ENCODE results near the gene MOV10L1. TPM values are rescaled to one million over a fixed set of nuclear protein-coding genes. Genes with fewer than 3 reads are reported as not detected.

Gene MOV10L1
- total RNA-seq, 4 donors from 2014 or later, result 0.68 to 0.80 TPM; not detected in 2

DNA sequence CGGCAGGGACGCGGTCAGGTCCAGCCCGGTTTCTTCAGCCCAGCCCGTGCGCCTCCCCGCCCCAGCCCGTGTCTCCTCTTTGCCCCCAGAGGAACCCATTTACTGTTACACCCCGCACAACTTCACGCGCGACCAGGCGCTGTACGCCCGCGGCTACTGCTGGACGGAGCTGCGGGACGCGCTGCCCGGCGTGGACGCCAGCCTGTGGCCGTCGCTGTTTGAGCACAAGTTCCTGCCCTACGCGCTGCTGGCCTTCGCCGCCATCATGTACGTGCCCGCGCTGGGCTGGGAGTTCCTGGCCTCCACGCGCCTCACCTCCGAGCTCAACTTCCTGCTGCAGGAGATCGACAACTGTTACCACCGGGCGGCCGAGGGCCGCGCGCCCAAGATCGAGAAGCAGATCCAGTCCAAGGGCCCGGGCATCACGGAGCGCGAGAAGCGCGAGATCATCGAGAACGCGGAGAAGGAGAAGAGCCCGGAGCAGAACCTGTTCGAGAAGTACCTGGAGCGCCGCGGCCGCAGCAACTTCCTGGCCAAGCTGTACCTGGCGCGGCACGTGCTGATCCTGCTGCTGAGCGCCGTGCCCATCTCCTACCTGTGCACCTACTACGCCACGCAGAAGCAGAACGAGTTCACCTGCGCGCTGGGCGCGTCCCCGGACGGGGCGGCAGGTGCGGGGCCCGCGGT is 87.2 kb downstream of the MOV10L1 start:
- no peak for TF ChIP-seq POLR2A (IDR thresholded peaks at IDR 0.05)
- TF ChIP-seq EP300 (IDR thresholded peaks at IDR 0.05), result no peak
- TF ChIP-seq, protein P1, sequence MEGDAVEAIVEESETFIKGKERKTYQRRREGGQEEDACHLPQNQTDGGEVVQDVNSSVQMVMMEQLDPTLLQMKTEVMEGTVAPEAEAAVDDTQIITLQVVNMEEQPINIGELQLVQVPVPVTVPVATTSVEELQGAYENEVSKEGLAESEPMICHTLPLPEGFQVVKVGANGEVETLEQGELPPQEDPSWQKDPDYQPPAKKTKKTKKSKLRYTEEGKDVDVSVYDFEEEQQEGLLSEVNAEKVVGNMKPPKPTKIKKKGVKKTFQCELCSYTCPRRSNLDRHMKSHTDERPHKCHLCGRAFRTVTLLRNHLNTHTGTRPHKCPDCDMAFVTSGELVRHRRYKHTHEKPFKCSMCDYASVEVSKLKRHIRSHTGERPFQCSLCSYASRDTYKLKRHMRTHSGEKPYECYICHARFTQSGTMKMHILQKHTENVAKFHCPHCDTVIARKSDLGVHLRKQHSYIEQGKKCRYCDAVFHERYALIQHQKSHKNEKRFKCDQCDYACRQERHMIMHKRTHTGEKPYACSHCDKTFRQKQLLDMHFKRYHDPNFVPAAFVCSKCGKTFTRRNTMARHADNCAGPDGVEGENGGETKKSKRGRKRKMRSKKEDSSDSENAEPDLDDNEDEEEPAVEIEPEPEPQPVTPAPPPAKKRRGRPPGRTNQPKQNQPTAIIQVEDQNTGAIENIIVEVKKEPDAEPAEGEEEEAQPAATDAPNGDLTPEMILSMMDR (IDR thresholded peaks at IDR 0.05), result no peak
- TF ChIP-seq POLR2AphosphoS5 (IDR thresholded peaks at IDR 0.05), result no peak
- DNase-seq (ENCODE audit: low spot score in 2 of 2), result peak in 1 of 2 donors; percentile 58

GRCh38 chr22:50177537-50178470 is 88.0 kb downstream of the MOV10L1 start:
- peaks cover 8% of the 10 kb centered on the region for H3K4me1 ChIP-seq
- H3K4me3 ChIP-seq, result no peak overlapping the region
- H3K36me3 ChIP-seq, result no peaks in the 10 kb centered on the region
- WGBS, result 89% methylated on average over 41 of the region's 98 CpGs
- peak in 1 of 2 donors; percentile 52 for DNase-seq (ENCODE audit: low spot score in 2 of 2)
- no peak for TF ChIP-seq POLR2A (IDR thresholded peaks at IDR 0.05)
- TF ChIP-seq, protein P1 (IDR thresholded peaks at IDR 0.05), result no peak
- TF ChIP-seq EP300 (IDR thresholded peaks at IDR 0.05), result no peak
- no peak for TF ChIP-seq POLR2AphosphoS5 (IDR thresholded peaks at IDR 0.05)
- H3K27ac ChIP-seq, result no peak overlapping the region
- H3K9me3 ChIP-seq, result no peaks in the 10 kb centered on the region
- H3K27me3 ChIP-seq, result peaks cover 25% of the 10 kb centered on the region

More for the DNA sequence above, 87.2 kb downstream of the MOV10L1 start:
- WGBS, result 96% methylated on average over 70 of the region's 76 CpGs
- Histone ChIP-seq H3K36me3 (no peaks in the 10 kb centered on the region), H3K9me3 (no peaks in the 10 kb centered on the region), H3K4me1 (no peaks in the 10 kb centered on the region), H3K27me3 (peaks cover 26% of the 10 kb centered on the region), H3K4me3 (no peak overlapping the region), H3K27ac (no peak overlapping the region)

GRCh38 chr22:50178471-50178864 is 88.7 kb downstream of the MOV10L1 start:
- 68% methylated on average over 5 of the region's 22 CpGs for WGBS
- Histone ChIP-seq H3K9me3 (no peaks in the 10 kb centered on the region), H3K4me1 (peaks cover 15% of the 10 kb centered on the region), H3K27me3 (peaks cover 25% of the 10 kb centered on the region), H3K27ac (no peak overlapping the region), H3K4me3 (no peak overlapping the region), H3K36me3 (no peaks in the 10 kb centered on the region)
- peak in 1 of 2 donors; percentile 55 for DNase-seq (ENCODE audit: low spot score in 2 of 2)
- TF ChIP-seq, protein P1 (IDR thresholded peaks at IDR 0.05), result no peak
- TF ChIP-seq POLR2AphosphoS5 (IDR thresholded peaks at IDR 0.05), result no peak
- no peak for TF ChIP-seq EP300 (IDR thresholded peaks at IDR 0.05)
- no peak for TF ChIP-seq POLR2A (IDR thresholded peaks at IDR 0.05)

DNA sequence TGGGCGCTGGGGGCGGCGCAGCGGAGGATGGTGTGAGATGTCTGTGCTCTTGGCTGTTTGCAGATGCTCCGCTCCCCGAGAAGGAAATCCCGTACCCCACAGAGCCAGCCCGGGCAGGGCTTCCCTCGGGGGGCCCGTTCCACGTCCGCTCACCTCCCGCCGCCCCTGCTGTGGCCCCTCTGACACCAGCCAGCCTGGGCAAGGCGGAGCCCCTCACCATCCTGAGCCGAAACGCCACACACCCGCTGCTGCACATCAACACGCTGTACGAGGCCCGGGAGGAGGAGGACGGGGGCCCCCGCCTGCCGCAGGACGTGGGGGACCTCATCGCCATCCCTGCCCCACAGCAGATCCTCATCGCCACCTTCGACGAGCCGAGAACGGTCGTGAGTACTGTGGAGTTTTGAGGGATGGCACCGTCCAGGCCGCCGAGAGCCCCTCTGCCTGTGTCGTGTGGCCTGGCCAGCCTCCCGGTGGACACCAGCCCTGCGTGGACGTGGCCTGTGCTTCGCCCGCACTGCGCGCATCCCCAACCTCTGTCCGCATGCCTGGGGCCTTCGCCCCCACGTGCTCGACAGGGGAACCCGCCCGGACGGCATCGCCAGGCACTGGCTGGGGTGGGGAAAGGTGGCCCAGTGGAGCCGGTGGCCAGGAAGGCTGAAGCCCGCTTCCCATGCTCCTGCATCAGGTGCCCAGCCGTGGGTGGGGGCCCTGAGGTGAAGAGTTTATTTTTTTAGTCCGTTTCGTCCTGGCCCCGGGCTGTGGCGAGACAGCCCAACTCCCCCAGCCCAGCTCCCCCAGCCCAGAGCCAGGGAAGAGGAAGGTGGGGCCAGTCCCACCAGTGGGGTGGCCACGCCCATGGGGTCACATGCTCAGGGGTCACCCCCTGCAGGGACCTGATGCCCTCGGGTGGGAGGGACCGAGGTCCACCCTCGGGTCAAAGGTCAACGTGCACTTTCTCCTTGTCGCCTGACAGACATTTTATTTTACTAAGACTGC is 89.4 kb downstream of the MOV10L1 start:
- H3K27ac ChIP-seq, result no peak overlapping the region
- peaks cover 22% of the 10 kb centered on the region for H3K4me1 ChIP-seq
- TF ChIP-seq, protein P1 (IDR thresholded peaks at IDR 0.05), result no peak
- no peak for TF ChIP-seq POLR2AphosphoS5 (IDR thresholded peaks at IDR 0.05)
- TF ChIP-seq POLR2A (IDR thresholded peaks at IDR 0.05), result no peak
- TF ChIP-seq EP300 (IDR thresholded peaks at IDR 0.05), result no peak
- DNase-seq (ENCODE audit: low spot score in 2 of 2), result no peak
- WGBS, result 69% methylated on average over 19 of the region's 64 CpGs
- H3K9me3 ChIP-seq, result no peaks in the 10 kb centered on the region
- H3K27me3 ChIP-seq, result peaks cover 22% of the 10 kb centered on the region
- H3K36me3 ChIP-seq, result no peaks in the 10 kb centered on the region
- H3K4me3 ChIP-seq, result no peak overlapping the region

Data from suprapubic skin (tissue), 4 donors.